ENCODE results near the gene LILRB3.

The LILRB3 gene

DNA sequence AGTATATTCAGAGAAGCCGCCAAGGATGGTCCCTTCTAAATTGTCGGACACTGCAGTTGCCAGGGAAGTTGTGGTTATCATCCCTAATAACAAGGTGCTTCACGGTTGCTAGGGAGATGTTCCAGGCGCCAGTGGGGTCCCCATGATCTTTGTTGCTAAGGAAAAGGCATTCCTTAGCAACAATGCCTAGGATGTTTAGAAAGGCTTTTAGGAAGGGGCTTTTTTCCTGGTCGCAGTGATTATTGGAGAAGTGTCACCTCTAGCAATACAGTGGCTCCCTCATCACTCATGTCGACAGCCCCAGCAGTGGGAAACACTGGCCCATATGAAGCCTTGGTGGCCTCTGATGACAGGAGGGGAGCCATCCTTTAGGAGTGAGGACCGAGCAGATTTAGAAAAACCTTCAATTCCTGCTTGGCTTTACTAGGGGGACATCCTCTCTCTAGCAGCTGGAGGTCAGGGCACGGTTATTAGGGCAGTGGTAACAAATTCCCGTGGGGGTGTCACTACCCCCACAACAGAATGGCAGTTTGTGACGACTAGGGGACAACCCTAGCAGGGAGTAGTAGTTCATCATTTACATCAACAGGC is 43.5 kb downstream of the LILRB3 start:
- Histone ChIP-seq H3K36me3 (ENCODE audit: control insufficient read depth, insufficient read depth, low read length) (peaks cover 8% of the 10 kb centered on the region), H4K8ac (ENCODE audit: low read depth, low read length) (no peak overlapping the region), H3K18ac (ENCODE audit: low read length) (no peak overlapping the region), H2AK5ac (ENCODE audit: low read length) (no peak overlapping the region), H3K27ac (ENCODE audit: low read depth, low read length) (no peak overlapping the region), H3K23ac (ENCODE audit: low read length) (no peak overlapping the region), H3K79me1 (ENCODE audit: low read length) (no peaks in the 10 kb centered on the region), H4K5ac (ENCODE audit: low read length) (no peak overlapping the region), H3K4ac (ENCODE audit: low read depth, low read length) (no peak overlapping the region), H2BK15ac (replicated peaks; ENCODE audit: low read depth) (no peak overlapping the region), H3K79me2 (ENCODE audit: control insufficient read depth, insufficient read depth, low read length) (no peaks in the 10 kb centered on the region), H3K4me3 (ENCODE audit: low read length) (no peak overlapping the region), H2BK120ac (ENCODE audit: low read depth, low read length) (no peak overlapping the region), H3K27me3 (ENCODE audit: insufficient read depth, low read length, poor library complexity) (no peaks in the 10 kb centered on the region), H3K56ac (ENCODE audit: low read length) (no peak overlapping the region), H3K4me2 (ENCODE audit: low read length) (no peak overlapping the region), H2BK5ac (ENCODE audit: low read length) (no peak overlapping the region), H3K9ac (ENCODE audit: low read length) (no peak overlapping the region), H3K4me1 (ENCODE audit: control insufficient read depth, low read depth, low read length) (no peaks in the 10 kb centered on the region)
- no CpG with 5 or more reads among the region's 10 CpGs for WGBS (ENCODE audit: extremely low coverage, insufficient coverage, low lambda C conversion rate)
- no peak for DNase-seq

DNA sequence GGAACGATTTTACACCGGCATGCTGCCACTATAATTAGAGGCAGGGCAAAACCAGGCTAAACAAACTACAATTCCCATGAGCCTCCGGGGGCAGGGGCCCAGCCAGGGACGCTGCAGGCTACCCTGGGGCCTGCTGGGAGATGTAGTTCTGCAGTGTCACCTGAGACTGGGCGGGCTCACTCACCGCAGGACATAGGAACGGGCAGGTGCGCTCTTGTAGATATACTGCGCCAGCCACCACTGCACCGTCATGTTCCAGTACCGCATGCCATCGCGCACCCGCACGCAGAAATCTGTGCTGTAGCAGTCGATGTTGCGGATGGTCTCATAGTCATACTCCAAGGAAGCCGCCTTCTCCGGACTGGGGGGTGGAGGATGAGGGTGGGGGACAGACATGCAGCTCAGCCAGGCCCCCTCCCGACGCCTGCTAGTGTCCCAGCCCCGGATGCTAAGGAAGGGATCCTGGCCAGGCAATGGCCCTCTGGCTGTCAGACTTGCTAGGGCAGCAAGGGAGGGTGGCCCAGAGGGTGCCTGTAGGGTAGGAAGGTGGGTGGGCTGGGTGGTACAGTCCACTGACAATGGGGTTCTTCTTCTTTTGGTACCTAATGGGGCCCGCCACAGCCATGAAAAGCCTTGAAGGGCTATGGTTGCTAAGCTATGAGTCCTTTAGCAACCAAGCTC is 44.1 kb downstream of the LILRB3 start:
- Histone ChIP-seq H2BK5ac (ENCODE audit: low read length) (no peak overlapping the region), H3K23ac (ENCODE audit: low read length) (no peak overlapping the region), H2AK5ac (ENCODE audit: low read length) (no peak overlapping the region), H3K9ac (ENCODE audit: low read length) (no peak overlapping the region), H3K56ac (ENCODE audit: low read length) (no peak overlapping the region), H3K79me2 (ENCODE audit: control insufficient read depth, insufficient read depth, low read length) (no peaks in the 10 kb centered on the region), H3K4ac (ENCODE audit: low read depth, low read length) (no peak overlapping the region), H3K27me3 (ENCODE audit: insufficient read depth, low read length, poor library complexity) (no peaks in the 10 kb centered on the region), H3K4me3 (ENCODE audit: low read length) (no peak overlapping the region), H3K18ac (ENCODE audit: low read length) (no peak overlapping the region), H2BK120ac (ENCODE audit: low read depth, low read length) (no peak overlapping the region), H4K5ac (ENCODE audit: low read length) (no peak overlapping the region), H3K4me2 (ENCODE audit: low read length) (no peak overlapping the region), H3K4me1 (ENCODE audit: control insufficient read depth, low read depth, low read length) (no peaks in the 10 kb centered on the region), H4K8ac (ENCODE audit: low read depth, low read length) (no peak overlapping the region), H2BK15ac (replicated peaks; ENCODE audit: low read depth) (no peak overlapping the region), H3K79me1 (ENCODE audit: low read length) (no peaks in the 10 kb centered on the region), H3K36me3 (ENCODE audit: control insufficient read depth, insufficient read depth, low read length) (peaks cover 8% of the 10 kb centered on the region), H3K27ac (ENCODE audit: low read depth, low read length) (no peak overlapping the region)
- DNase-seq: peak; percentile 51
- no CpG with 5 or more reads among the region's 23 CpGs for whole genome bisulfite sequencing (ENCODE audit: extremely low coverage, insufficient coverage, low lambda C conversion rate)

DNA sequence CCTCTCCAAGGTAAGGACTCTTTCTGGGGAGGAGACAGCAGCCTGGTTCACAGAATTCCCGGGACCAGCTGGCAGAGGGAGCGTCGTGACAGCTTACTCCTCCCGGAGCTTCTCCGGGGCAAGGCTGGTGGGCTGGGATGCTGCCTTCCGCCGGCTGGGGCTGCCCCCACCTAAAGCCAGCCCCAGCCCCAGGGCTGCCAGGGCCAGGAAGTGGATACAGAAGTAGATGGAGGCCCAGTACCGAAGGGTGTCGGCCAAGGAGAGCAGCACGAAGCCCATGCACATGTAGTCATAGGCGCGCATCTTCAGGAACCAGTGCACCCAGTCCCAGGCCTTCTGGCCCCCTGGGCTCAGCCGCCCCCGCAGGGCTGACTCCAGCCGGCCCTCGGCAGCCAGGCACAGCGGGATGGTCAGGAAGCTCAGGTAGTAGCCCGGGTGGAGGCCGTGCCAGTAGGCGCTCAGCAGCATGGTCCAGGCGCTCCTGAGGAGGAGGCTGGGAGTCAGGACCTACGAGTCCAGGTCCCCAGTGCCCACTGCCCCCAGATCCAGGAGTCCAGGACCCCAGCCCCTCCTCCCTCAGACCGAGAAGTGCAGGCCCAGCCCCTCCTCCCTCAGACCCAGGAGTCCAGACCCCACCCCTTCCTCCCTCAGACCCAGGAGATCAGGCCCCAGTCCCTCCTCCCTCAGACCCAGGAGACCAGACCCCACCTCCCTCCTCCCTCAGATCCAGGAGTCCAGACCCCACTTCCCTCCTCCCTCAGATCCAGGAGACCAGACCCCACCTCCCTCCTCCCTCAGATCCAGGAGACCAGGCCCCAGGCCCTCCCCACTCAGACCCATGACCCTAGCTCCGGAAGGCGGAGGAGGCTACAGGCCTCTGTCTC is 48.6 kb downstream of the LILRB3 start:
- Histone ChIP-seq H3K23ac (ENCODE audit: low read length) (no peak overlapping the region), H3K4ac (ENCODE audit: low read depth, low read length) (no peak overlapping the region), H2BK15ac (replicated peaks; ENCODE audit: low read depth) (no peak overlapping the region), H2AK5ac (ENCODE audit: low read length) (no peak overlapping the region), H3K9ac (ENCODE audit: low read length) (no peak overlapping the region), H3K4me2 (ENCODE audit: low read length) (no peak overlapping the region), H4K5ac (ENCODE audit: low read length) (no peak overlapping the region), H3K79me1 (ENCODE audit: low read length) (no peaks in the 10 kb centered on the region), H4K8ac (ENCODE audit: low read depth, low read length) (no peak overlapping the region), H3K4me1 (ENCODE audit: control insufficient read depth, low read depth, low read length) (peaks cover 2% of the 10 kb centered on the region), H3K4me3 (ENCODE audit: low read length) (no peak overlapping the region), H3K79me2 (ENCODE audit: control insufficient read depth, insufficient read depth, low read length) (no peaks in the 10 kb centered on the region), H2BK120ac (ENCODE audit: low read depth, low read length) (no peak overlapping the region), H3K56ac (ENCODE audit: low read length) (no peak overlapping the region), H2BK5ac (ENCODE audit: low read length) (no peak overlapping the region), H3K27me3 (ENCODE audit: insufficient read depth, low read length, poor library complexity) (no peaks in the 10 kb centered on the region), H3K18ac (ENCODE audit: low read length) (no peak overlapping the region), H3K36me3 (ENCODE audit: control insufficient read depth, insufficient read depth, low read length) (peaks cover 4% of the 10 kb centered on the region), H3K27ac (ENCODE audit: low read depth, low read length) (no peak overlapping the region)
- no peak for DNase-seq
- no CpG with 5 or more reads among the region's 25 CpGs for WGBS (ENCODE audit: extremely low coverage, insufficient coverage, low lambda C conversion rate)

DNA sequence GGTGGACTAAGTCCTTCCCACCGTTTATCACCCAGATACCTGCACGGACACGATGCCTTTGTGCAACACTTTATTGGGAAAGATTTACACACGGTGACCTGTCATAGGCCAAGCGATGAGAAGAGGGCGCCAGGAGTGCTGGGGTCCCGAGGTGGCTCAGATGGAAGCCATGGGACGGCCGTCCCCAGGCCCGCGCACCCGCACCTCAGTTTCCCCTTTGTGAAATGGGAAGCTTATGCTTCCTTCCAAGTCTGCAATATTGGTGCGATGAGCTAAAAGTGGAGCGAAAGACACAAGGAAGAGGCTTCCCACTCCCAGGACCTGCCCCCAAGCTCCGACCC is 49.5 kb downstream of the LILRB3 start:
- H2BK120ac ChIP-seq (ENCODE audit: low read depth, low read length): no peak overlapping the region
- H3K23ac ChIP-seq (ENCODE audit: low read length): no peak overlapping the region
- H3K36me3 ChIP-seq (ENCODE audit: control insufficient read depth, insufficient read depth, low read length): peaks cover 4% of the 10 kb centered on the region
- no peak overlapping the region for H3K4ac ChIP-seq (ENCODE audit: low read depth, low read length)
- H3K4me2 ChIP-seq (ENCODE audit: low read length): no peak overlapping the region
- H2BK15ac ChIP-seq (replicated peaks; ENCODE audit: low read depth): no peak overlapping the region
- no peak overlapping the region for H4K5ac ChIP-seq (ENCODE audit: low read length)
- peaks cover 2% of the 10 kb centered on the region for H3K4me1 ChIP-seq (ENCODE audit: control insufficient read depth, low read depth, low read length)
- no peak overlapping the region for H3K56ac ChIP-seq (ENCODE audit: low read length)
- no peak overlapping the region for H4K8ac ChIP-seq (ENCODE audit: low read depth, low read length)
- no peak overlapping the region for H3K18ac ChIP-seq (ENCODE audit: low read length)
- DNase-seq: no peak
- H3K79me1 ChIP-seq (ENCODE audit: low read length): no peaks in the 10 kb centered on the region
- no peaks in the 10 kb centered on the region for H3K27me3 ChIP-seq (ENCODE audit: insufficient read depth, low read length, poor library complexity)
- no peak overlapping the region for H3K4me3 ChIP-seq (ENCODE audit: low read length)
- no CpG with 5 or more reads among the region's 15 CpGs for WGBS (ENCODE audit: extremely low coverage, insufficient coverage, low lambda C conversion rate)
- no peak overlapping the region for H2BK5ac ChIP-seq (ENCODE audit: low read length)
- no peak overlapping the region for H2AK5ac ChIP-seq (ENCODE audit: low read length)
- no peak overlapping the region for H3K9ac ChIP-seq (ENCODE audit: low read length)
- no peaks in the 10 kb centered on the region for H3K79me2 ChIP-seq (ENCODE audit: control insufficient read depth, insufficient read depth, low read length)
- H3K27ac ChIP-seq (ENCODE audit: low read depth, low read length): no peak overlapping the region

DNA sequence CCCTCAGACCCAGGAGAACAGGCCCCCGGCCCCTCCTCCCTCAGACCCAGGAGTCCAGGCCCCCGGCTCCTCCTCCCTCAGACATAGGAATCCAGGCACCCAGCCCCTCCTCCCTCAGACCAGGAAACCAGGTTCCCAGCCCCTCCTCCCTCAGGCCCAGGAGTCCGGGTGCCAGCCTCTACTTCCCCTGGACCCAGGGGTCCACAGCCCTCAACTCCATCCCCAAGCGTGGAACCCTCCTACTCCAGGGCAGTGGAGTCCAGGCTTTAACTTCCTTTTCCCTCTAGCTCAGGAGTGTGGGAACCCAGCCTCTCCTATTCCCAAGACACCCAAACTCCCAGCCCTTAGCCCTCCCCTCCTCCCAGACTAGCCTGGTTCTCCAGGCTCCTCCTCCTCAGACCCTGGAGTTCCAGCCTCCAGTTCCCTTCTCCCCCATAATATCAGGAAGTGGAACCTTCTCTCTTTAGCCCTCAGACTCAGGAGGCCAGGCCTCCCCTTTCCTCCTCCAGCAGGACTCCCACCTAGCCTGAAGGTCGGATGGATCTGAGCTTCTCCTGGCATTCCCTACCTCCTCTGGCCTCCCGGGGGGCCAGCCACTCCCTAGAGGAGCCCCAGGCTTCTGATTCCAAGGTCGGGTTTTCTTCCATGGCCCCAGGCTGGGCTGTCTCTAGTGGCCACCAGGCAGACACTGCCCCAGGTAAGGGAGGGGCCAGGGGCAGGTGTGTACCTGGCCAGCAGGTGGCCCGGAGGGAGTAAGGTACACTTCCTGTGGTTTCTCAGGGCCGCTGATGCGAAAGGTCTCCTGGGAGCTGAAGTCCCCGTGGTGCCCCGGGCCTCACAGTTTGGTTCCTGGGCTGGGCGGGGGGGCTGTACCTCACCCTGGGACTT is 50.1 kb downstream of the LILRB3 start, which contains the start of gene TMC4:
TMC4 (minus strand) TSS at position 690 of the 888 bp plus-strand sequence; CDS start at position 647, 43 bp downstream.
- peak within 1 kb of the TSS; percentile 4 for H3K4me2 ChIP-seq (ENCODE audit: low read length)
- H3K56ac ChIP-seq (ENCODE audit: low read length): peak within 1 kb of the TSS; percentile 60
- no peak within 1 kb of the TSS for H2BK120ac ChIP-seq (ENCODE audit: low read depth, low read length)
- peaks cover 3% of the 10 kb centered on the region for H3K36me3 ChIP-seq (ENCODE audit: control insufficient read depth, insufficient read depth, low read length)
- no peak within 1 kb of the TSS for H3K27ac ChIP-seq (ENCODE audit: low read depth, low read length)
- H3K4me1 ChIP-seq (ENCODE audit: control insufficient read depth, low read depth, low read length): peaks cover 2% of the 10 kb centered on the region
- no peak within 1 kb of the TSS for H2BK5ac ChIP-seq (ENCODE audit: low read length)
- H3K4me3 ChIP-seq (ENCODE audit: low read length): no peak within 1 kb of the TSS
- no peak within 1 kb of the TSS for H4K5ac ChIP-seq (ENCODE audit: low read length)
- H3K27me3 ChIP-seq (ENCODE audit: insufficient read depth, low read length, poor library complexity): no peaks in the 10 kb centered on the region
- peak within 1 kb of the TSS; percentile 18 for H3K9ac ChIP-seq (ENCODE audit: low read length)
- no peak within 1 kb of the TSS for H3K18ac ChIP-seq (ENCODE audit: low read length)
- H3K79me2 ChIP-seq (ENCODE audit: control insufficient read depth, insufficient read depth, low read length): no peaks in the 10 kb centered on the region
- WGBS (ENCODE audit: extremely low coverage, insufficient coverage, low lambda C conversion rate): no CpG with 5 or more reads among the region's 13 CpGs
- H3K79me1 ChIP-seq (ENCODE audit: low read length): no peaks in the 10 kb centered on the region
- no peak within 1 kb of the TSS for H2AK5ac ChIP-seq (ENCODE audit: low read length)
- no peak within 1 kb of the TSS for H3K23ac ChIP-seq (ENCODE audit: low read length)
- no peak within 1 kb of the TSS for H3K4ac ChIP-seq (ENCODE audit: low read depth, low read length)
- DNase-seq: peak; percentile 92
- no peak within 1 kb of the TSS for H4K8ac ChIP-seq (ENCODE audit: low read depth, low read length)
- no peak within 1 kb of the TSS for H2BK15ac ChIP-seq (replicated peaks; ENCODE audit: low read depth)

All from mesendoderm (in vitro differentiated cells).